H1 (cell line): ENCODE results near the gene DECR2. TPM values are rescaled to one million over a fixed set of nuclear protein-coding genes. Genes with fewer than 3 reads are reported as not detected.

Experiments used
- CBX5 ChIP-seq: fragments of 300-800, 300-1000 bp; sonication (generic); IDR thresholded peaks from 2 replicates; pipeline ENCODE4 v1.7.1; 2016; ENCODE audit warnings: antibody characterized with exemption, low read length, low read depth
- KDM4A ChIP-seq: IDR thresholded peaks from one replicate; pipeline ENCODE4 v1.7.1; 2012; ENCODE audit warnings: low read depth, mild to moderate bottlenecking, moderate library complexity, low read length, inconsistent platforms; ENCODE audit not compliant: severe bottlenecking
- RXRA ChIP-seq: IDR thresholded peaks from 2 replicates; pipeline ENCODE4 v1.6.1; 2011; ENCODE audit warnings: low read depth, mild to moderate bottlenecking, low read length, moderate library complexity; ENCODE audit not compliant: insufficient read depth
- YY1 ChIP-seq: IDR thresholded peaks from 2 replicates; pipeline ENCODE4 v1.6.1; 2011; ENCODE audit warnings: low read depth, mild to moderate bottlenecking, low read length
- polyA plus RNA-seq, 7 experiments: library from polyadenylated mRNA; depleted of rRNA in 3 of 7; stranded (reverse) in 5 of 7; unstranded in 2 of 7; fragments of >200 nt in 5 of 7; fragments of 200-250 nt in 2 of 7; gene quantifications; 1 replicate in 5 of 7; 2 replicates in 1 of 7; 4 replicates in 1 of 7; pipeline versions ENCODE4 v1.2.1 to v1.2.3, GENCODE V29; 2011 to 2013; ENCODE audit warnings: missing spikeins in 2 of 7, mixed read lengths in 2 of 7
- total RNA-seq: library from RNA; stranded (reverse); fragmentation: NEBNext Ultra II Directional; extraction: Animal tissue kit (Norgen Biotek cat#: 25700); gene quantifications from 2 replicates; pipeline ENCODE4 v1.2.1, GENCODE V29; 2021
- TF ChIP-seq, protein P1 (sequence below): fragments of 300-600 bp; sonication (generic); IDR thresholded peaks from 2 replicates; pipeline ENCODE4 v1.7.1; 2012; ENCODE audit warnings: low read length, moderate library complexity, mild to moderate bottlenecking, inconsistent platforms; ENCODE audit not compliant: insufficient replicate concordance

DECR2 gene
- total and polyA plus RNA-seq, 2 of the 8 experiments (the other 6 are each of a cell fraction or from before 2014, with no cell fraction given) = 28.2 to 39.9 TPM

DNA sequence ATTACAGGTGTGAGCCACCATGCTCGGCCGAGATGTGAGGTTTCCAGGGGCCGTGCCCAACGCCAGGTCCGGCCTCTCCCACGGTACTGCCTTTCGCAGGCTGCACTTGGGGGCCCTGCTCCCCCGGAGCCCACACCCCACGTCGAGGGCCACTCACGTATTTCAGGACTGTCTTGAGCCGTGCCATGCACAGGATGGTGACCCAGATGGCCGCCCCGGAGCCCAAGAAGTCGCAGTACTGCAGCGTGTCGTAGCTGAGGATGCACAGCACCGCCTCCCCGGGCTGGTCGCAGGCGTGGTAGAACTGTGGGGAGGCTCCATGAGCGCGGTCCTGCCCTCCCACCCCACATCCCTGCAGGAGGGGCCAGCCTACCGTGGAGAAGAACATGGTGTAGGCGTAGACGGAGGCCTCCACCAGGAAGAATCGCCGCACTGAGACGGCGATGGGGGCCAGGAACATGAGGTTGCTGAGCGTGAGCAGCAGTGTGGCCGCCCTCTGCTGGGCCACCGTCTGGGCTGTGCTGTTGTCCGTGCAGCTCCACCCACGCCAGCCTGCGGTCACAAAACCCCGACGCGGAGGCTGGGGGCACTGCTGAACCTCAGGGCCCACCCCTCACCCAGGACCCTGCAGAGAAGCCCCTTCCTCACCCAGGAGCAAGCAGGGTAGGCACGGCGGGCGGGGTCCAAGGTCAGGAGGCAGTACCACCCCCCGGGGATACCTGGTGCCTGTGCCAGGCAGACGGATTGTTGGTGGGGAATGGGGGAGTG, 27.7 kb upstream of the DECR2 start (continued):
- TF ChIP-seq, protein P1, sequence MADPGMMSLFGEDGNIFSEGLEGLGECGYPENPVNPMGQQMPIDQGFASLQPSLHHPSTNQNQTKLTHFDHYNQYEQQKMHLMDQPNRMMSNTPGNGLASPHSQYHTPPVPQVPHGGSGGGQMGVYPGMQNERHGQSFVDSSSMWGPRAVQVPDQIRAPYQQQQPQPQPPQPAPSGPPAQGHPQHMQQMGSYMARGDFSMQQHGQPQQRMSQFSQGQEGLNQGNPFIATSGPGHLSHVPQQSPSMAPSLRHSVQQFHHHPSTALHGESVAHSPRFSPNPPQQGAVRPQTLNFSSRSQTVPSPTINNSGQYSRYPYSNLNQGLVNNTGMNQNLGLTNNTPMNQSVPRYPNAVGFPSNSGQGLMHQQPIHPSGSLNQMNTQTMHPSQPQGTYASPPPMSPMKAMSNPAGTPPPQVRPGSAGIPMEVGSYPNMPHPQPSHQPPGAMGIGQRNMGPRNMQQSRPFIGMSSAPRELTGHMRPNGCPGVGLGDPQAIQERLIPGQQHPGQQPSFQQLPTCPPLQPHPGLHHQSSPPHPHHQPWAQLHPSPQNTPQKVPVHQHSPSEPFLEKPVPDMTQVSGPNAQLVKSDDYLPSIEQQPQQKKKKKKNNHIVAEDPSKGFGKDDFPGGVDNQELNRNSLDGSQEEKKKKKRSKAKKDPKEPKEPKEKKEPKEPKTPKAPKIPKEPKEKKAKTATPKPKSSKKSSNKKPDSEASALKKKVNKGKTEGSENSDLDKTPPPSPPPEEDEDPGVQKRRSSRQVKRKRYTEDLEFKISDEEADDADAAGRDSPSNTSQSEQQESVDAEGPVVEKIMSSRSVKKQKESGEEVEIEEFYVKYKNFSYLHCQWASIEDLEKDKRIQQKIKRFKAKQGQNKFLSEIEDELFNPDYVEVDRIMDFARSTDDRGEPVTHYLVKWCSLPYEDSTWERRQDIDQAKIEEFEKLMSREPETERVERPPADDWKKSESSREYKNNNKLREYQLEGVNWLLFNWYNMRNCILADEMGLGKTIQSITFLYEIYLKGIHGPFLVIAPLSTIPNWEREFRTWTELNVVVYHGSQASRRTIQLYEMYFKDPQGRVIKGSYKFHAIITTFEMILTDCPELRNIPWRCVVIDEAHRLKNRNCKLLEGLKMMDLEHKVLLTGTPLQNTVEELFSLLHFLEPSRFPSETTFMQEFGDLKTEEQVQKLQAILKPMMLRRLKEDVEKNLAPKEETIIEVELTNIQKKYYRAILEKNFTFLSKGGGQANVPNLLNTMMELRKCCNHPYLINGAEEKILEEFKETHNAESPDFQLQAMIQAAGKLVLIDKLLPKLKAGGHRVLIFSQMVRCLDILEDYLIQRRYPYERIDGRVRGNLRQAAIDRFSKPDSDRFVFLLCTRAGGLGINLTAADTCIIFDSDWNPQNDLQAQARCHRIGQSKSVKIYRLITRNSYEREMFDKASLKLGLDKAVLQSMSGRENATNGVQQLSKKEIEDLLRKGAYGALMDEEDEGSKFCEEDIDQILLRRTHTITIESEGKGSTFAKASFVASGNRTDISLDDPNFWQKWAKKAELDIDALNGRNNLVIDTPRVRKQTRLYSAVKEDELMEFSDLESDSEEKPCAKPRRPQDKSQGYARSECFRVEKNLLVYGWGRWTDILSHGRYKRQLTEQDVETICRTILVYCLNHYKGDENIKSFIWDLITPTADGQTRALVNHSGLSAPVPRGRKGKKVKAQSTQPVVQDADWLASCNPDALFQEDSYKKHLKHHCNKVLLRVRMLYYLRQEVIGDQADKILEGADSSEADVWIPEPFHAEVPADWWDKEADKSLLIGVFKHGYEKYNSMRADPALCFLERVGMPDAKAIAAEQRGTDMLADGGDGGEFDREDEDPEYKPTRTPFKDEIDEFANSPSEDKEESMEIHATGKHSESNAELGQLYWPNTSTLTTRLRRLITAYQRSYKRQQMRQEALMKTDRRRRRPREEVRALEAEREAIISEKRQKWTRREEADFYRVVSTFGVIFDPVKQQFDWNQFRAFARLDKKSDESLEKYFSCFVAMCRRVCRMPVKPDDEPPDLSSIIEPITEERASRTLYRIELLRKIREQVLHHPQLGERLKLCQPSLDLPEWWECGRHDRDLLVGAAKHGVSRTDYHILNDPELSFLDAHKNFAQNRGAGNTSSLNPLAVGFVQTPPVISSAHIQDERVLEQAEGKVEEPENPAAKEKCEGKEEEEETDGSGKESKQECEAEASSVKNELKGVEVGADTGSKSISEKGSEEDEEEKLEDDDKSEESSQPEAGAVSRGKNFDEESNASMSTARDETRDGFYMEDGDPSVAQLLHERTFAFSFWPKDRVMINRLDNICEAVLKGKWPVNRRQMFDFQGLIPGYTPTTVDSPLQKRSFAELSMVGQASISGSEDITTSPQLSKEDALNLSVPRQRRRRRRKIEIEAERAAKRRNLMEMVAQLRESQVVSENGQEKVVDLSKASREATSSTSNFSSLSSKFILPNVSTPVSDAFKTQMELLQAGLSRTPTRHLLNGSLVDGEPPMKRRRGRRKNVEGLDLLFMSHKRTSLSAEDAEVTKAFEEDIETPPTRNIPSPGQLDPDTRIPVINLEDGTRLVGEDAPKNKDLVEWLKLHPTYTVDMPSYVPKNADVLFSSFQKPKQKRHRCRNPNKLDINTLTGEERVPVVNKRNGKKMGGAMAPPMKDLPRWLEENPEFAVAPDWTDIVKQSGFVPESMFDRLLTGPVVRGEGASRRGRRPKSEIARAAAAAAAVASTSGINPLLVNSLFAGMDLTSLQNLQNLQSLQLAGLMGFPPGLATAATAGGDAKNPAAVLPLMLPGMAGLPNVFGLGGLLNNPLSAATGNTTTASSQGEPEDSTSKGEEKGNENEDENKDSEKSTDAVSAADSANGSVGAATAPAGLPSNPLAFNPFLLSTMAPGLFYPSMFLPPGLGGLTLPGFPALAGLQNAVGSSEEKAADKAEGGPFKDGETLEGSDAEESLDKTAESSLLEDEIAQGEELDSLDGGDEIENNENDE = no peak
- TF ChIP-seq KDM4A (no peak), CBX5 (no peak), YY1 (no peak), RXRA (no peak)
